GM23248 (cell line): Measurements from ENCODE around the gene COL9A1. TPM values are rescaled to one million over a fixed set of nuclear protein-coding genes. Genes with fewer than 3 reads are reported as not detected.
A peak's percentile ranks its signal among the peaks of the same experiment; 100 is the strongest.

Source experiments
- DNase-seq: peaks from one replicate; pipeline ENCODE4 v3.0.0-alpha.2; 2015
- H2AFZ ChIP-seq: fragments of 200-600 bp; sonication (generic); 2 replicates; pipeline ENCODE4 v1.6.1; 2016; ENCODE audit warnings: antibody characterized with exemption
- H3F3A ChIP-seq: fragments of 200-600 bp; sonication (generic); 2 replicates; pipeline ENCODE4 v1.6.1; 2016; ENCODE audit warnings: mild to moderate bottlenecking, antibody characterized with exemption, mixed run types; ENCODE audit not compliant: insufficient read depth
- H3K27ac ChIP-seq: fragments of 200-600 bp; sonication (generic); 2 replicates; pipeline ENCODE4 v1.5.1; 2016; ENCODE audit warnings: mild to moderate bottlenecking
- H3K27me3 ChIP-seq: fragments of 200-600 bp; sonication (generic); replicated peaks from 2 replicates; pipeline ENCODE4 v1.6.1; 2016; ENCODE audit warnings: mild to moderate bottlenecking; ENCODE audit not compliant: insufficient read depth
- H3K36me3 ChIP-seq: fragments of 200-600 bp; sonication (generic); 2 replicates; pipeline ENCODE4 v1.6.1; 2016; ENCODE audit warnings: low read depth, mild to moderate bottlenecking
- H3K4me1 ChIP-seq: fragments of 200-600 bp; sonication (generic); 2 replicates; pipeline ENCODE4 v1.6.1; 2016; ENCODE audit warnings: mild to moderate bottlenecking; ENCODE audit not compliant: insufficient read depth
- H3K4me2 ChIP-seq: fragments of 200-600 bp; sonication (generic); one replicate; pipeline ENCODE4 v1.6.1; 2016; ENCODE audit warnings: mild to moderate bottlenecking; ENCODE audit not compliant: unreplicated experiment
- H3K4me3 ChIP-seq: fragments of 200-600 bp; sonication (generic); 2 replicates; pipeline ENCODE4 v1.5.1; 2016; ENCODE audit warnings: mild to moderate bottlenecking
- H3K79me2 ChIP-seq: fragments of 200-600 bp; sonication (generic); 2 replicates; pipeline ENCODE4 v1.6.1; 2016; ENCODE audit warnings: mild to moderate bottlenecking; ENCODE audit not compliant: insufficient read depth
- H3K9ac ChIP-seq: fragments of 200-600 bp; sonication (generic); 2 replicates; pipeline ENCODE4 v1.6.1; 2016; ENCODE audit warnings: mild to moderate bottlenecking
- H3K9me2 ChIP-seq: fragments of 200-600 bp; sonication (generic); 2 replicates; pipeline ENCODE4 v1.6.1; 2016; ENCODE audit warnings: mixed run types, mild to moderate bottlenecking, moderate library complexity; ENCODE audit not compliant: insufficient read depth
- H3K9me3 ChIP-seq: fragments of 200-600 bp; sonication (generic); one replicate; pipeline ENCODE4 v1.6.1; 2017; ENCODE audit warnings: low read depth
- H4K20me1 ChIP-seq: fragments of 200-600 bp; sonication (generic); 2 replicates; pipeline ENCODE4 v1.6.0; 2016; ENCODE audit not compliant: insufficient read depth
- EZH2 ChIP-seq: fragments of 200-600 bp; sonication (generic); IDR thresholded peaks from 2 replicates; pipeline ENCODE4 v1.6.1; 2018; ENCODE audit warnings: antibody characterized with exemption, mild to moderate bottlenecking; ENCODE audit not compliant: insufficient read depth, poor library complexity, severe bottlenecking
- EZH2phosphoT487 ChIP-seq: fragments of 200-600 bp; sonication (generic); IDR thresholded peaks from 2 replicates; pipeline ENCODE4 v1.6.1; 2018; ENCODE audit warnings: antibody characterized with exemption, moderate library complexity, mild to moderate bottlenecking, low read depth; ENCODE audit not compliant: insufficient read depth
- WGBS, 2 experiments: methylation state at CpG; one replicate each; pipeline ENCODE4 v1.1.6; 2015 to 2017; ENCODE audit warnings: low lambda C conversion rate in 2 of 2, low coverage in 1 of 2; ENCODE audit errors: missing lambda C conversion rate in 2 of 2; 5-methylcytosine and 5-hydroxymethylcytosine counted together
- in situ Hi-C: fragments of 300-500 bp; cut with MboI; formaldehyde crosslinking; loops from 2 replicates; pipeline ENCODE4 v1.15.0; 2020
- polyA plus RNA-seq: library from polyadenylated mRNA; unstranded; fragments of >200 nt; fragmentation: Nextera tagmentation; extraction: Ambion mirVana; gene quantifications from 2 replicates; pipeline ENCODE4 v1.2.1, GENCODE V29; 2016
- total RNA-seq: library from RNA; depleted of rRNA; stranded (reverse); fragments of >200 nt; shearing (Covaris generic); gene quantifications from 2 replicates; pipeline ENCODE4 v1.2.3, GENCODE V29; 2014

COL9A1 gene
- total and polyA plus RNA-seq, 2 experiments from 2014 or later, result not detected

GRCh38 chr6:70215460-70216108, 87.3 kb downstream of the COL9A1 start:
- H3K4me3 ChIP-seq, result no peak overlapping the region
- H3K9me3 ChIP-seq, result no peaks in the 10 kb centered on the region
- H3K79me2 ChIP-seq, result no peaks in the 10 kb centered on the region
- no peak for DNase-seq
- H3K27me3 ChIP-seq, result peaks cover 11% of the 10 kb centered on the region; the same call in 1 of the 2 replicates
- in situ Hi-C loops, result no loop called here
- no peaks in the 10 kb centered on the region for H3F3A ChIP-seq
- H3K4me1 ChIP-seq, result no peaks in the 10 kb centered on the region
- H2AFZ ChIP-seq, result no peak overlapping the region
- H4K20me1 ChIP-seq, result no peaks in the 10 kb centered on the region
- WGBS, 2 experiments, result 45 to 46% methylated on average over 4 of the region's 4 CpGs
- no peak overlapping the region for H3K27ac ChIP-seq
- no peak overlapping the region for H3K9ac ChIP-seq
- H3K9me2 ChIP-seq, result no peaks in the 10 kb centered on the region
- no peak for TF ChIP-seq EZH2
- no peak for TF ChIP-seq EZH2phosphoT487
- H3K4me2 ChIP-seq, result no peak overlapping the region
- no peaks in the 10 kb centered on the region for H3K36me3 ChIP-seq

DNA sequence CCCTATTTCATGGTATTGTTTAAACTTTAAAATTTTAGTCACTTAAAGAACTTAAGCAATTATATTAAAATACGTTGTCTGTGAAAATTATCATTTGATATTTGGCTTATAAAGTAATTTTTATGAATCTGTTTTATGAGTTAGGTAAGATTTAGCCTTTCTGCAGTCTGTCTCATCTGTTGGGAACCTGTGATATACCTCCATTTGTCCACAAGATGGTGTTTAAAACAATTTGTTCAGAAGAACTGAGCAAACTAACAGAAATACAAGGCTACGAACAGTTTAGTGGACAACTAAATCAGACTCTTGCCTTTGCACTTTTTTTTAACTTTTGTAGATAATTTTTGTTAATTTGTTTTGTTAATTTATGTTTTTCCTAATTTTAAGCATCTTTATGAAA, 92.4 kb downstream of the COL9A1 start:
- Histone ChIP-seq H3K9me2 (no peaks in the 10 kb centered on the region), H4K20me1 (no peaks in the 10 kb centered on the region), H3K36me3 (no peaks in the 10 kb centered on the region), H3K27ac (no peak overlapping the region), H2AFZ (no peak overlapping the region), H3K9me3 (no peaks in the 10 kb centered on the region), H3K4me2 (no peak overlapping the region), H3K9ac (no peak overlapping the region), H3K27me3 (0 out of 2 replicates have a peak, but pooled peaks cover 12% of the 10 kb centered on the region), H3F3A (no peaks in the 10 kb centered on the region), H3K79me2 (no peaks in the 10 kb centered on the region), H3K4me1 (no peaks in the 10 kb centered on the region), H3K4me3 (no peak overlapping the region)
- peak; percentile 17 for DNase-seq
- 58 to 64% methylated on average over 2 of the region's 2 CpGs for WGBS, 2 experiments
- in situ Hi-C loops, result no loop called here
- TF ChIP-seq EZH2phosphoT487, result no peak
- TF ChIP-seq EZH2, result no peak

DNA sequence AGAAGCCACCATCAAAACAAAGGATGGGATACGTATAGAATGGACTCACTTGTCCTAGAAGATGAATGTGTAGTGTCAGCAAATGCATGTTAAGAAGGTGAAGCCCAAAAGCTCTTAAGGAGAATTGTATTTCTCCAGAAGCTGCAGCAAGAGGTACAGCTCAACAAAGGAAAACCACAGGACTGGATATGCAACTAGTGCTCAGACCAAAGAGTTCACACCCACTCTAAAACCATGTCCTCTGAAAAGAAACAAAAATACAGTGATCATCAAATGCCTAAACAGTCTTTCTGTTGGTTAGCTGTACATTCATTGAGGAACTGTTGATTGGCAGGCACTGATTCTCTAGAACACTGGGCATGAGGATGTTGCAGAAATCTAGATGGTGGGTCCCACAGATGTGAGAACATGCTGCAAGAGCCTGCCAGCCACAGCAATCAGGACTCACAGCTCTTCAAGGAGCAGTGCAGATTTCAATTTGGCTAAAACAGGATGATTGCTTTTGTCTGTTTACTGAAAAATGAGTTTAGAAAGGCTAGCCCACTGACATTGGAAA, 94.6 kb downstream of the COL9A1 start:
- Histone ChIP-seq H3F3A (no peaks in the 10 kb centered on the region), H4K20me1 (no peaks in the 10 kb centered on the region), H3K4me2 (no peak overlapping the region), H3K9me2 (no peaks in the 10 kb centered on the region), H3K27me3 (0 out of 2 replicates have a peak, but pooled peaks cover 6% of the 10 kb centered on the region), H3K4me3 (no peak overlapping the region), H3K4me1 (no peaks in the 10 kb centered on the region), H3K27ac (no peak overlapping the region), H3K9ac (no peak overlapping the region), H2AFZ (no peak overlapping the region), H3K36me3 (no peaks in the 10 kb centered on the region), H3K9me3 (no peaks in the 10 kb centered on the region), H3K79me2 (no peaks in the 10 kb centered on the region)
- in situ Hi-C loops, result no loop called here
- no peak for DNase-seq
- 10 to 14% methylated on average over 1 of the region's 1 CpG for WGBS, 2 experiments
- TF ChIP-seq EZH2phosphoT487 (no peak), EZH2 (no peak)

- no peak overlapping the region for H3K4me2 ChIP-seq
- no peak overlapping the region for H2AFZ ChIP-seq
- in situ Hi-C loops, result no loop called here
Observed at GRCh38 chr6:70198785-70199184, 104.1 kb downstream of the COL9A1 start.

DNA sequence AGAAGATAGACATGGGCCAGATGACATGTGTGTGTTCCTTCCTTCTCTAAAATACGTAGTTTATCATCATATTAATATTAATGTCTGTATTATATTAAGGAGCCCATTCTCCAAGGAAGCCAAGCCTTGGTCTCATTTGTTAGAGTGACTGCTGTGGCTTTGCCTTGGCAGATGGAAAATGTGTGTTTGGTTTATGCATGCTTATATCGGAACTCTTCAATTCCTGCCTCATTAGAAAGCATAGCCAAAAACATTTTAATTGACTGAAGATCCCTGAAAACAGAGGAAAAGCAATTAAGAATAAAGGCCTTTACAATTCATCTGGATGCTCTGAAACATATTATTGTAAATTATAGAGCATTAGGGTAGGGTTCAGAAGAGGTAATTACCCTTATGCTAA, 106.4 kb downstream of the COL9A1 start:
- in situ Hi-C loops, result no loop called here
- 16 to 18% methylated on average over 2 of the region's 2 CpGs for WGBS, 2 experiments

More at GRCh38 chr6:70198785-70199184, 104.1 kb downstream of the COL9A1 start:
- H3K36me3 ChIP-seq, result no peaks in the 10 kb centered on the region
- no peaks in the 10 kb centered on the region for H3F3A ChIP-seq
- H4K20me1 ChIP-seq, result no peaks in the 10 kb centered on the region
- H3K4me1 ChIP-seq, result no peaks in the 10 kb centered on the region
- no peak overlapping the region for H3K27ac ChIP-seq
- TF ChIP-seq EZH2 (no peak), EZH2phosphoT487 (no peak)
- H3K9me2 ChIP-seq, result no peaks in the 10 kb centered on the region
- no peaks in the 10 kb centered on the region for H3K79me2 ChIP-seq
- H3K4me3 ChIP-seq, result no peak overlapping the region
- H3K9me3 ChIP-seq, result no peaks in the 10 kb centered on the region
- no peak for DNase-seq
- no peaks in the 10 kb centered on the region; the same call in 1 of the 2 replicates for H3K27me3 ChIP-seq
- H3K9ac ChIP-seq, result no peak overlapping the region
- WGBS, 2 experiments, result 37 to 45% methylated on average over 2 of the region's 2 CpGs

More for the DNA sequence above, 106.4 kb downstream of the COL9A1 start:
- Histone ChIP-seq H3K9me2 (no peaks in the 10 kb centered on the region), H3K4me3 (no peak overlapping the region), H3K27me3 (no peaks in the 10 kb centered on the region), H4K20me1 (no peaks in the 10 kb centered on the region), H3K9ac (no peak overlapping the region), H3K4me2 (no peak overlapping the region), H3K4me1 (no peaks in the 10 kb centered on the region), H3K36me3 (no peaks in the 10 kb centered on the region), H3K79me2 (no peaks in the 10 kb centered on the region), H3K9me3 (no peaks in the 10 kb centered on the region), H3K27ac (no peak overlapping the region), H3F3A (no peaks in the 10 kb centered on the region), H2AFZ (no peak overlapping the region)
- TF ChIP-seq EZH2phosphoT487, result no peak
- TF ChIP-seq EZH2, result no peak
- no peak for DNase-seq
